Measurements from ENCODE around the gene BTBD18. TPM values are rescaled to one million over a fixed set of nuclear protein-coding genes. Genes with fewer than 3 reads are reported as not detected.

The BTBD18 gene
- total RNA-seq, 6 donors from 2014 or later: not detected

DNA sequence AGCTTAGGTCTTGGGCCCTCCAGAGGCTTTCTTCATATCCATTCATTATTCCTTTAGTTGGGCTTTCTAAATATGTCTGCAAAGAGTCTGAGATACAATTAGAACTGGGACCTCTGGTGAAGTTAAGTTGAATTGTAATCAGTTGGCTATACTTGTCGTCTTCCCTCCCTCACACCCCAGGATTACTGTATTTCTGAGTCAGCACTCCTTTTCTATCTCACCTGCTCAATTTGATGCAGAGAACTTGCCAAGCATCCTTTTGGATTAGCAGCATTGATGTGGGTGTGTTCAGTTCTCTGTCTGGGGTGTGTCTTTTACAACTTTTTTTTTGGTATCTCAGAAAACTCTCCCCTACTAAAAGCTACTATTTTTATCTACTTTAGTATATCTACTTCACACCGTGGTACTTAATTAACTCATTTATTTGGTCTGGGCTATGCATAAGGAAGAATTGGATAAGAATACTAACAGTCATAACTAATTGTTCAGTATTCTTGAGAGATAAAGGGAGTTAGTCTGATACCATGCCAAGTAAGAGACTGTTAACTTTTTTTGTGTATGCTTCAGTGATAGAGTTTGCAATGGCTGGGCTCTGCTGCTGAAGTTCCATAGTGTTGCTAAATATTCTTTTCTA is 25.1 kb upstream of the BTBD18 start:
- peak overlapping the region in 2 of 4 donors; percentile 24 for H3K4me3 ChIP-seq
- 25 to 47% methylated on average over 2 of the region's 2 CpGs for WGBS, 2 donors
- ATAC-seq (ENCODE audit: low FRiP score in 2 of 2): no peak
- H3K27ac ChIP-seq: peak overlapping the region; percentile 84 to 93 (median 87)
- peaks cover 84 to 100% (median 96%) of the 10 kb centered on the region in 4 donors for H3K4me1 ChIP-seq
- no peaks in the 10 kb centered on the region for H3K9me3 ChIP-seq
- DNase-seq: no peak
- TF ChIP-seq EP300 (IDR thresholded peaks at IDR 0.05): no peak
- TF ChIP-seq, protein P1, sequence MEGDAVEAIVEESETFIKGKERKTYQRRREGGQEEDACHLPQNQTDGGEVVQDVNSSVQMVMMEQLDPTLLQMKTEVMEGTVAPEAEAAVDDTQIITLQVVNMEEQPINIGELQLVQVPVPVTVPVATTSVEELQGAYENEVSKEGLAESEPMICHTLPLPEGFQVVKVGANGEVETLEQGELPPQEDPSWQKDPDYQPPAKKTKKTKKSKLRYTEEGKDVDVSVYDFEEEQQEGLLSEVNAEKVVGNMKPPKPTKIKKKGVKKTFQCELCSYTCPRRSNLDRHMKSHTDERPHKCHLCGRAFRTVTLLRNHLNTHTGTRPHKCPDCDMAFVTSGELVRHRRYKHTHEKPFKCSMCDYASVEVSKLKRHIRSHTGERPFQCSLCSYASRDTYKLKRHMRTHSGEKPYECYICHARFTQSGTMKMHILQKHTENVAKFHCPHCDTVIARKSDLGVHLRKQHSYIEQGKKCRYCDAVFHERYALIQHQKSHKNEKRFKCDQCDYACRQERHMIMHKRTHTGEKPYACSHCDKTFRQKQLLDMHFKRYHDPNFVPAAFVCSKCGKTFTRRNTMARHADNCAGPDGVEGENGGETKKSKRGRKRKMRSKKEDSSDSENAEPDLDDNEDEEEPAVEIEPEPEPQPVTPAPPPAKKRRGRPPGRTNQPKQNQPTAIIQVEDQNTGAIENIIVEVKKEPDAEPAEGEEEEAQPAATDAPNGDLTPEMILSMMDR (IDR thresholded peaks at IDR 0.05): no peak
- no peak for TF ChIP-seq POLR2A (IDR thresholded peaks at IDR 0.05)
- no peak for TF ChIP-seq POLR2AphosphoS5 (IDR thresholded peaks at IDR 0.05)
- no peaks in the 10 kb centered on the region for H3K36me3 ChIP-seq
- H3K27me3 ChIP-seq: no peaks in the 10 kb centered on the region

DNA sequence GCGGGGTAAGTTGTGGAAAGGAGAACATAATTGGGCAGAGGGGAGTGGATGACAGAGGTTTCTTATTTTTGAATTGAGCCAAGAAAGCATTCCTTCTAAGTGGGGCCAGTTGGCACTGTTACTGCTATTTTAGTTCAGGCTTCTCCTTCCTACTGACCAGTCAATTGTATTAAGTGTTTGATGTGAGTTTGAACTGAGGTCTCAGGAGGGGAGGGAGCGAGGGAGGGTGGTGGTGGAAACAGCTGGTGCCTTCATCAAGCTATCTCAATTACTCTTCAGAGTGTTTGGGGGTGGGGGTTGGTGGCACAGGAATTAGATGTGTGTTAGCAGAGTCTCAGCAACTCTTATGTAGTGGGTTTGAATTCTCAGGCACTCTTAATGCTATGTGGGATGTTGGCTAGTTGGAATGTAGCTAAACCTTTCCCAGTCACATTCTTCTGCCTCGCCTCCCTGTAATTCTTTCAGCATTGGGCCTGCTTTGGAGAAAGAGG is 24.5 kb upstream of the BTBD18 start:
- Histone ChIP-seq H3K36me3 (no peaks in the 10 kb centered on the region), H3K27me3 (no peaks in the 10 kb centered on the region), H3K4me3 (peak overlapping the region in 2 of 4 donors; percentile 24), H3K27ac (peak overlapping the region; percentile 84 to 93 (median 87)), H3K9me3 (no peaks in the 10 kb centered on the region), H3K4me1 (peaks cover 78 to 100% (median 91%) of the 10 kb centered on the region in 4 donors)
- no peak for DNase-seq
- 39 to 45% methylated on average over 3 of the region's 3 CpGs for WGBS, 2 donors
- ATAC-seq (ENCODE audit: low FRiP score in 2 of 2): peak in 1 of 2 donors; percentile 64
- TF ChIP-seq, protein P1 (IDR thresholded peaks at IDR 0.05): no peak
- TF ChIP-seq POLR2AphosphoS5 (IDR thresholded peaks at IDR 0.05) (no peak), POLR2A (IDR thresholded peaks at IDR 0.05) (no peak), EP300 (IDR thresholded peaks at IDR 0.05) (no peak)

DNA sequence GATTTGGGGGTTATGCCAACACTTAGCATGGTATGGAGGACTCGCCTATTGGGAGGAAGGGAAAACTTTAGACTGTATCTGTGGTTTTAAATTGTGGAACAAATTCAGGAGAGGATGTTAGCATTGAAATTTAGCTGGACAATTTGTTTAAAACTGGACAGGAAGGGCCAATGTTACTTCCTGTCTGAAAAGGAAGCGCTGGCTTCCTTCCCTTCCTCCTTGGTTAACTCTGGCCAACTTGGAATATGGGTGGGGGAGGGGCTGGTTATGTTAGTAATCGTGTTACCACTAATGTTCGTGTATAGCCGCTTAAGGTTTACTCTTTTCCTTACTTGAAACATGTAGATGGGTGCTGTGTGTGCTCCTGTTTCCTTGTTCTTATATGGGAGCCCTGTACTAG is 23.9 kb upstream of the BTBD18 start:
- peak overlapping the region in 2 of 4 donors; percentile 24 for H3K4me3 ChIP-seq
- 24 to 26% methylated on average over 5 of the region's 5 CpGs for WGBS, 2 donors

DNA sequence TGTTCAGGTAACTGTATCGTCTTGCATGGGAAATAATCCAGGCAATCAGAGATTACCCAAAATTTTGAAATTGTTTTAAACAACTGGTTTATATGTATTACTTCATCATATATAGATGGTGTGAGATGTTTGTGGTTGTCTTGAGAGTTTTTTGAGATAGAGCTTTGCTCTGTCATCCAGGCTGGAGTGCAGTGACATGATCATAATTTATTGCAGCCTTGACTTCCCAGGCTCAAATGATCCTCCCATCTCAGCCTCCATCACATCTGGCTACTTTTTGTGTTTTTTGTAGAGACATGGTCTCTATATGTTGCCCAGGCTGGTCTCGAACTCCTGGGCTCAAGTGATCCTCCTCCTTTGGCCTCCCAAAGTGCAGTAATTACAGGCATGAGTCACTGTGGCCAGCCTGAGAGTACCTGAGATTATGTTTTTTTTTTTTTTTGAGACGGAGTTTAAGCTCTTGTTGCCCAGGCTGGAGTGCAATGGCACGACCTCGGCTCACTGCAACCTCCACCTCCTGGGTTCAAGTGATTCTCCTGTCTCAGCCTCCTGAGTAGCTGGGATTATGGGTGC is 21.5 kb upstream of the BTBD18 start:
- no peak for ATAC-seq (ENCODE audit: low FRiP score in 2 of 2)
- DNase-seq: no peak
- H3K27ac ChIP-seq: peak overlapping the region; percentile 31 to 93 (median 64)
- TF ChIP-seq EP300 (IDR thresholded peaks at IDR 0.05) (no peak), POLR2AphosphoS5 (IDR thresholded peaks at IDR 0.05) (no peak), POLR2A (IDR thresholded peaks at IDR 0.05) (no peak)
- TF ChIP-seq, protein P1 (IDR thresholded peaks at IDR 0.05): no peak
- H3K4me3 ChIP-seq: no peak overlapping the region
- 47 to 68% methylated on average over 5 of the region's 5 CpGs for WGBS, 2 donors
- no peaks in the 10 kb centered on the region for H3K27me3 ChIP-seq
- peaks cover 78 to 92% (median 87%) of the 10 kb centered on the region in 4 donors for H3K4me1 ChIP-seq
- no peaks in the 10 kb centered on the region for H3K9me3 ChIP-seq
- no peaks in the 10 kb centered on the region for H3K36me3 ChIP-seq

More for the DNA sequence above, 23.9 kb upstream of the BTBD18 start:
- H3K4me1 ChIP-seq: peaks cover 78 to 100% (median 90%) of the 10 kb centered on the region in 4 donors
- ATAC-seq (ENCODE audit: low FRiP score in 2 of 2) (no peak), DNase-seq (no peak)
- H3K27me3 ChIP-seq: no peaks in the 10 kb centered on the region
- no peaks in the 10 kb centered on the region for H3K36me3 ChIP-seq
- no peaks in the 10 kb centered on the region for H3K9me3 ChIP-seq
- peak overlapping the region; percentile 84 to 93 (median 87) for H3K27ac ChIP-seq
- TF ChIP-seq POLR2A (IDR thresholded peaks at IDR 0.05) (no peak), EP300 (IDR thresholded peaks at IDR 0.05) (peak in 1 of 4 donors; percentile 43), POLR2AphosphoS5 (IDR thresholded peaks at IDR 0.05) (peak; percentile 19 to 47)
- TF ChIP-seq, protein P1 (IDR thresholded peaks at IDR 0.05): no peak
